GM21515 (cell line): ENCODE measurements around the gene ILDR2.
"Not testable (repeated sequence)": the region's sequence is repeated elsewhere in the genome, so short reads cannot be mapped to it uniquely, and the experiment has no call there.

Experiments
- ATAC-seq: cut with Tn5 transposase; IDR thresholded peaks from one replicate; pipeline ENCODE4 v1.9.1; 2021; ENCODE audit not compliant: unreplicated experiment

The ILDR2 gene

DNA sequence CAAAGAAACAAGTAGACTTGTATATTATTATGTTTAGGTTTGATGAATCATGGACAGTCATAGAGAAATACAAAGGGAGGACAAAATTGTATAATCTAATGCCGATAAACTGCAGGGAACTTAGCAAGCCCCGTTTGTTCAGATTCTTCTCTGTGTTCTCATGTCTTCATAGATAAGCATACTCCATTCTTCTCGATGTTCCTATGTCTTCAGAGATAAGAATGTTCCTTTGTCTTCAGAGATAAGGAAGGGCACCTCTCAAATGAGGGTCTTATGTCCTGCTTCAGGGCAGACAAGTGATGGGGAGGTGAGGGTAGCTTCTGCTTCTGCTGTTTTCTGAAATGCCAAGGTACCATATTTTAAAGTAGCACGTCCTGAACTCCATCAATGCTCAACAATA, 79.6 kb downstream of the ILDR2 start:
- ATAC-seq = no peak

- ATAC-seq = no peak
Observed at GRCh38 chr1:166889776-166890175, 85.6 kb downstream of the ILDR2 start.

DNA sequence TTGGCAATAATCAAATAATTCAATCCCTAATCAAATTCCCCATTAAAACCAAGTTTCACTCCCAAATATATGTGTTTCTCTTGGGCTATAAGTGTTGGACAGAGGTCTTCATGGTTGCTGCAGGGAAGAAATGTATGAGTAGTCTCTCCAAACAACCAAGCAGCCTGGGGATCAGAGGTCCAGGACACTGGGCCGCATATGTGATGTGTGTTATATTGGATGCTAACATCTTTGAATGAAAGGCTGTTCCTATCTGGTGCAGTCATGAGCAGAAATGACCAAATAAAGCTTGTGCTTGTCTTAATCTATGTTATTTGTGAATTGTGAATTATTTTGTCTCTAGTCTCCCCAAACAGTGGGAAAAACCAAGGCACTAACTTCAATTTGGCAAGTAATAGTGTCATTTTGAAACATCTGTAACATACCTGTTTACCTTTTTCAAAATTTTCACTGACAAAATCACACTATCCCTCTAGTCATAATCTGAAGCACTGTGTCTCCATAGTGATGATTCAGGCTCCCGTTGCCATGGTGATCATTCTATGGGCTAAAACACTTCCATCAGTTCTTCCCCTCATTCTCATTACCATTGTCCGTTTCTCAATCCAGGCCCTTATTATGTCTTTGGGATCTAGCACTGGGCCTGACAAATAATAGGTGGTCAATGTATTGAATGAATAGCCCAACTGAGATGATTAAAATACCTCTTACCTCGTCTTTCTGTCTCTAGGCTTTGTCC, 86.8 kb downstream of the ILDR2 start:
- ATAC-seq = no peak

DNA sequence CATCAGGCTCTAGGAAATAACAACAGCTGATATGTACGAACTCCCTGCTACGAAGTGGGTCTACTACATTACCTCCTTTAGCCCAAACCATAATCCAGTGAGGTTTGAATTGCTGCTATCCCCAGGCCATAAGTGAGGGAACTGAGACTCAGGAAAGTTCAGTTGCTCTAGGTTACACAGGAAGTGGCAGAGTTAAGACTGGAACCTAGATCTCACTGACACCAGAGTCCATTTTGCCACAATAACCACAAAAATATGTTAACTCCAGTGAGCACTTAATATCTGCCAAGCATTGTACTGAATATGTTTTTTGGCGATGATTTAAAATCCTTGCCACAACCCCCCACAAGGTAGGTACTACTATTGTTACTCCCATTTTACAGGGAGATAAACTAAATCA, 90.4 kb downstream of the ILDR2 start:
- ATAC-seq = no peak

DNA sequence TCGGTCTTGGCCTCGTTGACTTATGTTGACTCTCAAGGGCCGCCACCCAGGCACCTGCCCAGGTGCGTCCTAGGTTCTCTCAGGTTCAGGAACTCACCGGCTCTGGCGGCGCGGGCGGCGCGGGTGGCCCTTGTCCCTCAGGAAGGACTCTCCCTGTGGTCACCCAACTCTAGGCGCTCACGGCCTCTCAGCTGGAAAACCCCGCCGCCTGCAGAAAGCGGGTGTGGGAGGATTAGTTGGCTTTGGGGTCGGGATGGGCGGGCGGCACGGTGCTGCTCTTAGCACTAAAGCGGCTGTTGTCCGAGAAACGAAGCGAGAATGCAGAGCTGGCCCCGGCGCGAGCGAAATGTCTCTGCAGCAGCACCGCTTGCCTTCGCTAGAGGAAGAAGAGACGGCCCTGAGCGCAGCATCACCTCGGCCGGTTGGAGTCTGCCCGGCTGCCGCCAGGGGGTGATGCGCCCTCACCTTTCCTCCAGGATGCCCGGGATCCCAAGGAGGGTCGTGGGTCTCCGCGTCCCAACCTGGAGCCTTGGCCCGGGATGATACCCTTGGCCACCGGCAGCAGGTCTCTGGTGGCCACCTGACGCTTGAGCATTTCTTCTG, 91.2 kb downstream of the ILDR2 start:
- no peak for ATAC-seq

DNA sequence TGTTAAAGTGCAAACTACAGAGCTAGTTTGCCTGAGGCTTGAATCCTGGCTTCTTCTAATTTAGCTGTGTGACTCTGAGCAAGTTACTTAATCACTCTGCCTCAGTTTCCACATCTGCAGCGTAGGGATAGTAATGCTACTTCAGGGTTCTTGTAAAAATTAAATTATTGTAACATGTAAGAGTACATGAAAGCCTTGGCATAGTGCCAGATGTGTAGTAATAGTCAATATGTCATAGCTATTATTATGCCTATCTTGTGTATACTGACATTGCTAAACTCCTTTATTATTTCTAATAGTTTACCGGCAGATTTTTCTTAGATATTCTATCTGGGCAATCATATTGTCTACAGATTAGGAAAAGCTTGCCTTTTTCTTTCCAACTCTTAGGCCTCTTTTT, 92.4 kb downstream of the ILDR2 start:
- no peak for ATAC-seq

DNA sequence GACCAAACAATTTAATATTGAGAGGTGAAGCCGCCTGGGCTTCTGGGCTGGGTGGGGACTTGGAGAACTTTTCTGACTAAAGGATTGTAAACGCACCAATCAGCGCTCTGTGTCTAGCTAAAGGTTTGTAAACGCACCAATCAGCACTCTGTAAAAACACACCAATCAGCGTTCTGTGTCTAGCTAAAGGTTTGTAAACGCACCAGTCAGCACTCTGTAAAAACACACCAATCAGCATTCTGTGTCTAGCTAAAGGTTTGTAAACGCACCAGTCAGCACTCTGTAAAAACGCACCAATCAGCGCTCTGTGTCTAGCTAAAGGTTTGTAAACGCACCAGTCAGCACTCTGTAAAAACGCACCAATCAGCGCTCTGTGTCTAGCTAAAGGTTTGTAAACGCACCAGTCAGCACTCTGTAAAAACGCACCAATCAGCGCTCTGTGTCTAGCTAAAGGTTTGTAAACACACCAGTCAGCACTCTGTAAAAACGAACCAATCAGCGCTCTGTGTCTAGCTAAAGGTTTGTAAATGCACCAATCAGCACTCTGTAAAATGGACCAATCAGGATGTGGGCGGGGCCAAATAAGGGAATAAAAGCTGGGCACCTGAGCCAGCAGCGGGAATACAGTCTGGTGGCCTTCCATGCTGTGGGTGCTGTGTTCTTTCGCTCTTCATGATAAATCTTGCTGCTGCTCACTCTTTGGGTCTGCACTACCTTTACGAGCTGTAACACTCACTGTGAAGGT, 97.0 kb downstream of the ILDR2 start:
- not testable (repeated sequence) for ATAC-seq

- peak; percentile 3 for ATAC-seq
Observed at GRCh38 chr1:166876540-166876838, 98.9 kb downstream of the ILDR2 start.

GRCh38 chr1:166875734-166876539, 99.4 kb downstream of the ILDR2 start, which contains the start of gene TADA1:
TSS of gene TADA1 (minus strand) at chr1:166876264. CDS start at chr1:166876233, 31 bp downstream.
- ATAC-seq = peak; percentile 95

GRCh38 chr1:166875302-166875733, 100.0 kb downstream of the ILDR2 start:
- no peak for ATAC-seq

- ATAC-seq = no peak
Observed at GRCh38 chr1:166874464-166874863, 100.9 kb downstream of the ILDR2 start.

DNA sequence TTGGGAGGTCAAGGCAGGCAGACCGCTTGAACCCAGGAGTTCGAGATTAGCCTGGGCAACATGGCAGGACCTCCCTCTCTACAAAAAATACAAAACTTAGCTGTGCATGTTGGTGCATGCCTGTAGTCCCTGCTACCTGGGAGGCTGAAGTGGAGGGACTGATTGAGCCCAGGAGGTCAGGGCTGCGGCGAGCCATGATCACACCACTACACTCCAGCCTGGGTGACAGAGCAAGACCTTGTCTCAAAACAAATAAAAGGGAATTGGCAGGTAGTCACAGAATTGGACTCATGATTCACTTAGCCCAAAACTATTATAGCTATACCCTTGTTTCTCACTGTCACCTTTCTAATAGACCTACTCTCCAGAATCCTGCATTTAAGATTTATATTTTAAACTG, 104.8 kb downstream of the ILDR2 start:
- no peak for ATAC-seq

DNA sequence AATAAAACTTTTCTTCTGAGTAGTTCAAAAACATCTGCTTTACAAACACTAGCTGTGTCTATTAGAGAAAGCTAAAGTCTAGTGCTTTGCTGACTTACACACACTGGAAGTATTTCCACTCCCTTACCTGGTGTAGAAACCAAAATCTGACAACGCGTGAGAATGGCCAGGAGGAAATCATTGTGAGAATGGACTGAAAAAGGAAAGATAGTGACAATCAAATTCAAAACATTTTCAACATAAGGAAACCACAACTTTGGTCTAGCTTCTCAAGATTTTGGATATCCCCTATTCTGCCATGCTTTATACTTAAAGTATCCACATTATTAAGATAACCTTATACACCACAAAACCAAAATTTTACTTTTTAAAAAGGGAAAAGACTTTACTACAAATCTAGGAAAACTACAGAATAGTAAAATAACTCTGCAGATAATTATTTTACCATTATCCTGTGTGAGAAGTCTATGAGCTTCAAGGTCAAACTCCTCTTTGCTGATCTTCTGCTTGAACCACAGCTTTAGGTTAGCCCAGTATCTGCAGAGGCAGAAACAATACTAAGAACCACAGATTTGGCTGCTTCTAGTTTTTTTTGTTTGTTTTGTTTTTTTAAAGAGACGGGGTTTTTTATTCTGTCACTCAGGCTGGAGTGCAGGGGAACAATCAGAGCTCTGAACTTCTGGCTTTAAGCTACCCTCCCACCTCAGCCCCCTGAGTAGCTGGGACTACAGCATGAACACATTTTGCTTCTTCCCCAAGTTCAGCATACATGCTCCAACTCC, 105.8 kb downstream of the ILDR2 start:
- ATAC-seq = no peak

DNA sequence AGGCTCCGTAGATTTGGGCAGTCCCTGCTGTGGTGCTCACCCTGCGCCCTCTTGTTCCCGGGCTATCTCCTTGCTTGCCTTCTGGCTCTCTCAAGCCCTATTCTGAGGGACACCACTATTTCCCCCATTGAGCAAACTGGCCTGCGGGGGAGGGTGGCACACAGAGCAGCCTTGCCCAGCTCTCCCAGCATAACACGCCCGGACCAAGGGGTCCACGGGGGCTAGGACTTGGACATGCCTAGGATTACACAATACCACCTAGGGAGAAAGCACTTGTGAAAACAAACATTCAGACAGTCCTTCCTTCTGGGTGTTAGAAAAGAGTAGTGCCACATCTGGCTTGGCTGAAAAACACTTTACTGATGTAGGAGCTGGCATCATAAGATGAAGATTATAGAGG, 106.7 kb downstream of the ILDR2 start:
- no peak for ATAC-seq

DNA sequence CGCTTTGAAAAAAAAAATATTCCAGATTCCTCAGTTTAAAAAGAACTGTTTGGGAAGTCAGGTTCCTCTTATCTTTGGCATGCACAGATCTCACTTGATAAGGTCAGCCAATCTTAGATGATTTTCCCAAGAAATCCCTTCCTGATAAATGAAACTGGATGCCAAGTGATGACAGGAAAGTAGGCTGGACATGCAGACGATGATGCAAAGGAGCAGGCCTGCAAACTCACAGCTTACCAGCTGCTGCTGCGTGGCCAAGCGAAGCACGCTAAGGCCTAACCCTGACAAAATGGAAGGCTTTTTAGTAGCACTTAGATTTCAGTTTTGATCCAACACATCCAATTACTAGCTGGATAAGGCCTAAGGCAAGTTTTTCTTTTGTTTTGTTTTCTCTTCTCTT, 109.4 kb downstream of the ILDR2 start:
- no peak for ATAC-seq

- no peak for ATAC-seq
Observed at GRCh38 chr1:166859597-166859996, 115.7 kb downstream of the ILDR2 start.

DNA sequence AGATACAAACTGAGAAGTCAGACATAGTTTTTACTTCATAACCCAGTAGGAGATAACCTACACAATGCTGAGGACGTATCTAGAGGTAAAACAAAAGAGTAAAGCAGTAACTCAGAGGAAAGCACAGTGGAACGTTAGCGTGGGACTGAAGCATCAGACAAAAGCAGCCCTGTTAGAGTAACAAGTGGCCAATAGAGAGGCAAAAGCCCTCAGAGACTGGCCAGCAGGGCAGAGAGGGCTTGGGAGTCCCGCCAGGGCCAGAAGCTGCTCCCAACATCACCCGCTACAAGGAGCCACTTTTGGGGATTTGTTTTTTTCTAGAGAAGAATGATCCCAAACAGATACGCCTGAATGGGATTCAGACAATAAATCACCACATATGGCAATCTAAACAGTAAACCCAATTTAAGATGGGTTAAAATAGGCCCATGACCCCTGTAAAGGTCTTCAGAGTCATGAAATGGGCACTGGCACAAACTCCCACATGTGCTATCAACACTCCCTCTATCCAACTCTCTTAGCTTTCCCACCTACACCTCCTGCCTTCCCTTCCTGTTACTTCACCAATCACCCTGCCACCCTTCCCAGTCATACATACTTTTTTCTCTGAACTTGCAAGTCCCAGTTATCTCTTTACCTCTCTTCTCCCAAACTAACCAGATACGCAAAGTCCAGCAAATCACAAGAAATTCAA, 116.5 kb downstream of the ILDR2 start:
- no peak for ATAC-seq
